Stimulated activated naive CD8-positive, alpha-beta T cell treated with anti-CD3 and anti-CD28 coated beads, Interleukin-15, Interleukin-2, amounts not matched to agents 100 ng/mL and 50 ng/mL, for 24 hours (primary cell): Measurements from ENCODE around the gene CMTM6.
A peak's percentile ranks its signal among the peaks of the same experiment; 100 is the strongest.
"Not testable (repeated sequence)": the region's sequence is repeated elsewhere in the genome, so short reads cannot be mapped to it uniquely, and the experiment has no call there.

Source experiments
- H3K27ac Mint-ChIP-seq: one replicate; pipeline ENCODE4 v1.8.0; 2021; ENCODE audit warnings: mild to moderate bottlenecking, mixed read lengths
- H3K27me3 Mint-ChIP-seq: one replicate; pipeline ENCODE4 v1.8.0; 2021; ENCODE audit warnings: mixed read lengths
- H3K36me3 Mint-ChIP-seq: one replicate; pipeline ENCODE4 v1.8.0; 2021; ENCODE audit warnings: low read depth, mixed read lengths
- H3K4me1 Mint-ChIP-seq: one replicate; pipeline ENCODE4 v1.8.0; 2021; ENCODE audit warnings: low read depth, mixed read lengths
- H3K4me3 Mint-ChIP-seq: one replicate; pipeline ENCODE4 v1.8.0; 2021; ENCODE audit warnings: mild to moderate bottlenecking, mixed read lengths
- H3K9me3 Mint-ChIP-seq: one replicate; pipeline ENCODE4 v1.8.0; 2021; ENCODE audit warnings: mixed read lengths

CMTM6 gene

GRCh38 chr3:32488474-32489008, 14.1 kb downstream of the CMTM6 start:
- H3K36me3 Mint-ChIP-seq: peaks cover 45% of the 10 kb centered on the region
- no peaks in the 10 kb centered on the region for H3K9me3 Mint-ChIP-seq
- no peak overlapping the region for H3K27ac Mint-ChIP-seq

GRCh38 chr3:32487781-32488473, 14.7 kb downstream of the CMTM6 start:
- Mint-ChIP-seq H3K4me1 (peaks cover 24% of the 10 kb centered on the region), H3K9me3 (no peaks in the 10 kb centered on the region), H3K4me3 (no peak overlapping the region), H3K36me3 (peaks cover 49% of the 10 kb centered on the region), H3K27ac (no peak overlapping the region), H3K27me3 (no peaks in the 10 kb centered on the region)

More at GRCh38 chr3:32488474-32489008, 14.1 kb downstream of the CMTM6 start:
- peaks cover 22% of the 10 kb centered on the region for H3K4me1 Mint-ChIP-seq
- H3K4me3 Mint-ChIP-seq: no peak overlapping the region
- H3K27me3 Mint-ChIP-seq: no peaks in the 10 kb centered on the region

GRCh38 chr3:32484436-32484835, 18.2 kb downstream of the CMTM6 start:
- Mint-ChIP-seq H3K4me3 (no peak overlapping the region), H3K9me3 (no peaks in the 10 kb centered on the region), H3K27ac (peak overlapping the region; percentile 6), H3K27me3 (no peaks in the 10 kb centered on the region), H3K36me3 (peaks cover 76% of the 10 kb centered on the region), H3K4me1 (peaks cover 40% of the 10 kb centered on the region)

- Mint-ChIP-seq H3K4me1 (peaks cover 40% of the 10 kb centered on the region), H3K9me3 (no peaks in the 10 kb centered on the region), H3K36me3 (peaks cover 82% of the 10 kb centered on the region), H3K4me3 (no peak overlapping the region), H3K27ac (no peak overlapping the region), H3K27me3 (no peaks in the 10 kb centered on the region)
These were observed 18.9 kb downstream of the CMTM6 start for GRCh38 chr3:32483772-32484171.

- Mint-ChIP-seq H3K4me3 (no peak overlapping the region), H3K9me3 (no peaks in the 10 kb centered on the region), H3K27me3 (no peaks in the 10 kb centered on the region), H3K4me1 (peaks cover 43% of the 10 kb centered on the region), H3K27ac (peak overlapping the region; percentile 13), H3K36me3 (peaks cover 81% of the 10 kb centered on the region)
These were observed 20.0 kb downstream of the CMTM6 start for GRCh38 chr3:32482693-32483092.

GRCh38 chr3:32481791-32482631, 20.6 kb downstream of the CMTM6 start:
- Mint-ChIP-seq H3K36me3 (peaks cover 78% of the 10 kb centered on the region), H3K27me3 (no peaks in the 10 kb centered on the region), H3K9me3 (no peaks in the 10 kb centered on the region), H3K4me1 (peaks cover 48% of the 10 kb centered on the region), H3K4me3 (no peak overlapping the region), H3K27ac (no peak overlapping the region)

- H3K36me3 Mint-ChIP-seq: peaks cover 76% of the 10 kb centered on the region
- H3K27me3 Mint-ChIP-seq: no peaks in the 10 kb centered on the region
- H3K9me3 Mint-ChIP-seq: no peaks in the 10 kb centered on the region
- H3K4me1 Mint-ChIP-seq: peaks cover 48% of the 10 kb centered on the region
- H3K27ac Mint-ChIP-seq: no peak overlapping the region
- H3K4me3 Mint-ChIP-seq: no peak overlapping the region
These were observed 22.0 kb downstream of the CMTM6 start for GRCh38 chr3:32480604-32481003.

- no peak overlapping the region for H3K4me3 Mint-ChIP-seq
- no peak overlapping the region for H3K27ac Mint-ChIP-seq
- peaks cover 62% of the 10 kb centered on the region for H3K36me3 Mint-ChIP-seq
- H3K4me1 Mint-ChIP-seq: peaks cover 49% of the 10 kb centered on the region
- no peaks in the 10 kb centered on the region for H3K27me3 Mint-ChIP-seq
- no peaks in the 10 kb centered on the region for H3K9me3 Mint-ChIP-seq
These were observed 28.5 kb downstream of the CMTM6 start for GRCh38 chr3:32474201-32474600.

- H3K27me3 Mint-ChIP-seq, H3K4me3 Mint-ChIP-seq, H3K9me3 Mint-ChIP-seq: not testable (repeated sequence)
- peaks cover 49% of the 10 kb centered on the region for H3K4me1 Mint-ChIP-seq
- peak overlapping the region; percentile 60 for H3K27ac Mint-ChIP-seq
- peaks cover 45% of the 10 kb centered on the region for H3K36me3 Mint-ChIP-seq
These were observed 30.5 kb downstream of the CMTM6 start for GRCh38 chr3:32472151-32472550.

- H3K4me1 Mint-ChIP-seq: peaks cover 48% of the 10 kb centered on the region
- no peak overlapping the region for H3K4me3 Mint-ChIP-seq
- peaks cover 42% of the 10 kb centered on the region for H3K36me3 Mint-ChIP-seq
- no peaks in the 10 kb centered on the region for H3K9me3 Mint-ChIP-seq
- H3K27me3 Mint-ChIP-seq: no peaks in the 10 kb centered on the region
- H3K27ac Mint-ChIP-seq: peak overlapping the region; percentile 75
These were observed 31.4 kb downstream of the CMTM6 start for GRCh38 chr3:32471246-32471645.

- Mint-ChIP-seq H3K27ac (no peak overlapping the region), H3K4me3 (no peak overlapping the region), H3K9me3 (no peaks in the 10 kb centered on the region), H3K36me3 (peaks cover 42% of the 10 kb centered on the region), H3K27me3 (no peaks in the 10 kb centered on the region), H3K4me1 (peaks cover 56% of the 10 kb centered on the region)
These were observed 32.3 kb downstream of the CMTM6 start for GRCh38 chr3:32470362-32470761.

GRCh38 chr3:32469151-32469874, 33.3 kb downstream of the CMTM6 start:
- Mint-ChIP-seq H3K27me3 (no peaks in the 10 kb centered on the region), H3K9me3 (no peaks in the 10 kb centered on the region), H3K27ac (peak overlapping the region; percentile 50), H3K36me3 (peaks cover 31% of the 10 kb centered on the region), H3K4me1 (peaks cover 56% of the 10 kb centered on the region), H3K4me3 (no peak overlapping the region)

- Mint-ChIP-seq H3K4me3 (peak overlapping the region; percentile 10), H3K36me3 (peaks cover 16% of the 10 kb centered on the region), H3K4me1 (peaks cover 50% of the 10 kb centered on the region), H3K27me3 (no peaks in the 10 kb centered on the region), H3K27ac (peak overlapping the region; percentile 59), H3K9me3 (no peaks in the 10 kb centered on the region)
These were observed 35.1 kb downstream of the CMTM6 start for GRCh38 chr3:32467333-32468070.

GRCh38 chr3:32466808-32467207, 35.8 kb downstream of the CMTM6 start:
- H3K9me3 Mint-ChIP-seq, H3K27me3 Mint-ChIP-seq: not testable (repeated sequence)
- H3K4me3 Mint-ChIP-seq: peak overlapping the region; percentile 5
- H3K27ac Mint-ChIP-seq: peak overlapping the region; percentile 70
- peaks cover 47% of the 10 kb centered on the region for H3K4me1 Mint-ChIP-seq
- H3K36me3 Mint-ChIP-seq: peaks cover 13% of the 10 kb centered on the region
